Bronchial epithelial cell (primary cell): ENCODE data around the gene GSTA2. TPM values are rescaled to one million over a fixed set of nuclear protein-coding genes. Genes with fewer than 3 reads are reported as not detected.

Experiments used
- DNase-seq: peaks from one replicate; pipeline ENCODE4 v3.0.0-alpha.2; 2010; ENCODE audit warnings: low read depth
- FAIRE-seq: peaks from 2 replicates; lab custom pipeline; 2011; peaks lifted over from hg19 to GRCh38; lab: Jason Lieb, UNC
- H3K27me3 ChIP-seq: 2 replicates; pipeline ENCODE4 v1.5.1; 2011; ENCODE audit warnings: low read length; ENCODE audit not compliant: control insufficient read depth, insufficient read depth
- H3K36me3 ChIP-seq: 2 replicates; pipeline ENCODE4 v1.5.1; 2011; ENCODE audit warnings: low read length; ENCODE audit not compliant: control insufficient read depth, insufficient read depth
- H3K4me3 ChIP-seq: 2 replicates; pipeline ENCODE4 v1.5.1; 2011; ENCODE audit warnings: mild to moderate bottlenecking, low read depth, low read length, control low read depth
- total RNA-seq: library from RNA; depleted of rRNA; stranded (reverse); fragments of >200 nt; gene quantifications from 2 replicates; pipeline ENCODE4 v1.2.1, GENCODE V29; 2014
- TF ChIP-seq, protein P1 (sequence below): IDR thresholded peaks from 2 replicates; pipeline ENCODE4 v1.5.1; 2011; ENCODE audit warnings: mild to moderate bottlenecking, moderate library complexity, low read length, control low read depth, inconsistent platforms; ENCODE audit not compliant: insufficient read depth, severe bottlenecking

Gene GSTA2
- total RNA-seq, 1 donor from 2014 or later: not detected

DNA sequence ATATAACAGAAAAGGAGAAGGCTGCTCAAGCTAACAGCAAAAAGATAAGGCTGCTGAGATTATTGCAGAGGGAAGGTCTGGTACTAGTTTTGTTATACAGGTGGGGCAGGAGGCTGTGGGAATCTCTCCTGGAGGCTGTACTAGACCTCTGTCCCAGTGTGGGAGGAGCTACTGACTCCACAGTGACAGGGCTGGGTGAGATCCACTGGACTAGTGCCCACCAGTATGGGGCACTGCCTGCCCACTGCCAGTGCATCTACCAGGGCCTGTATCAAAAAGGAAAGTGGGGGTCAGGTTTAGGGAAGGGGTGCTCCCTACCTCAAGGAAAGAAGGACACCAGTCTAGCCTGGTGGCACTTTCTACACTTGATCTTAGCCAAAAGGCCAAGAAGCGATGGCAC, 30.1 kb downstream of the GSTA2 start:
- TF ChIP-seq, protein P1, sequence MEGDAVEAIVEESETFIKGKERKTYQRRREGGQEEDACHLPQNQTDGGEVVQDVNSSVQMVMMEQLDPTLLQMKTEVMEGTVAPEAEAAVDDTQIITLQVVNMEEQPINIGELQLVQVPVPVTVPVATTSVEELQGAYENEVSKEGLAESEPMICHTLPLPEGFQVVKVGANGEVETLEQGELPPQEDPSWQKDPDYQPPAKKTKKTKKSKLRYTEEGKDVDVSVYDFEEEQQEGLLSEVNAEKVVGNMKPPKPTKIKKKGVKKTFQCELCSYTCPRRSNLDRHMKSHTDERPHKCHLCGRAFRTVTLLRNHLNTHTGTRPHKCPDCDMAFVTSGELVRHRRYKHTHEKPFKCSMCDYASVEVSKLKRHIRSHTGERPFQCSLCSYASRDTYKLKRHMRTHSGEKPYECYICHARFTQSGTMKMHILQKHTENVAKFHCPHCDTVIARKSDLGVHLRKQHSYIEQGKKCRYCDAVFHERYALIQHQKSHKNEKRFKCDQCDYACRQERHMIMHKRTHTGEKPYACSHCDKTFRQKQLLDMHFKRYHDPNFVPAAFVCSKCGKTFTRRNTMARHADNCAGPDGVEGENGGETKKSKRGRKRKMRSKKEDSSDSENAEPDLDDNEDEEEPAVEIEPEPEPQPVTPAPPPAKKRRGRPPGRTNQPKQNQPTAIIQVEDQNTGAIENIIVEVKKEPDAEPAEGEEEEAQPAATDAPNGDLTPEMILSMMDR: no peak
- DNase-seq (no peak), FAIRE-seq (no peak)
- no peak overlapping the region for H3K4me3 ChIP-seq
- H3K36me3 ChIP-seq: no peaks in the 10 kb centered on the region
- no peaks in the 10 kb centered on the region for H3K27me3 ChIP-seq

DNA sequence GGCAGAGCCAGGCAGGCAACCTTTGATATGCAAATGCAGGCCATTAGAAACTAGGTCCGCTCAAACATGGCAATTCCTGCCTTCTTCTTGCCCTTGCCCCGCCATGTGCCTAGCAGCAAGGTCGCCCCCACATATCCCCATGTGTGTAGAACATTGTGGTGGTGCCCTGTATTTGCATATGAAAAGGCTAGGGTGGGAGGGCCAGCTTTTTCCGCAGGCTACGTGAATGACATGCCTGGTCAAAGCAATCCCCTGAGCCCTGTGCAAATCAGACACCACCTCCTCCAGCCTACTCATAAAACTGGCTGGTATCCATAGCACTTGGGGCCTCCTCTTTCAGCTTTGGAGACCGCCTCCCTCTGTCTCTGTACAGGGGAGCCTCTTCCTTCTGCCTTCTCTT, 31.6 kb downstream of the GSTA2 start:
- Histone ChIP-seq H3K4me3 (no peak overlapping the region), H3K36me3 (no peaks in the 10 kb centered on the region), H3K27me3 (no peaks in the 10 kb centered on the region)
- peak; percentile 53 for DNase-seq
- FAIRE-seq: no peak
- TF ChIP-seq, protein P1: no peak

DNA sequence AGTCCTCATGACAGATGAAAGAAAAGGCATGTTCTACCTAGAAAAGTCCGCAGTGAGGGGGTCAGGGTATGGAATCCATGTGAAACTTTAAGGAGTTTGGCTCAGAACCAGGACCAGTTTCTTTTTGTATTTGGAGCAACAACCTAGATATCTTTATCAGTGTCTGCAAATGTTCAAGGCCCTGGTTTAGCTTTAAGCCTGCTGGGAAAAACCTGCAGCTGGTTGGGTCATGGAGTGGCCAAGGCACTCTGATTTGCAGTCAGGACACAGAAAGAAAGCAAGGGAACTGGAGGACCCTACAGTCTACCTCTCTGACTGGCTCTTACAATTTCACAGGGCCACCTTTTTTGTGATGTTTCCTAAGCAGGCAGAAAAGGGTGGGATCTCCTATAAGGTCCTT, 33.7 kb downstream of the GSTA2 start:
- Histone ChIP-seq H3K27me3 (no peaks in the 10 kb centered on the region), H3K4me3 (no peak overlapping the region), H3K36me3 (no peaks in the 10 kb centered on the region)
- TF ChIP-seq, protein P1: no peak
- no peak for FAIRE-seq
- no peak for DNase-seq

DNA sequence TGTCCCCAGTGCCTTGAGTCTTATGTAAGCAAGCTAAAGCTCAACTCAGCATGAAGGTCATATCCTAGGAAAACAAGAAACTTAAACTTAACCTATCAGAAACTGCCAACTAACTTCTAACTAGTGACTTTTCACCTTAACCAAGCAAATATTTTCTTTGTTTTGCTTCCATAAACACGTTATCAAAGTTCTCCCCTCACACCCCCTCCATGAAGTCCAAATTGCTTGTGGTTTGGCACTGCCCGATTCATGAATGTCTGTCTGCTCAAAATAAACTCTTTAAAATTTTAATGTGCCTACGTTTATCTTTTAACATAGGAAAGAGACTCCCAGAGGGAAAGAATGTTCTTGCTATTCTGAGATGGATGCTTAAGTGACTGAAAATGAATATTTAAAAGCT, 34.9 kb downstream of the GSTA2 start:
- Histone ChIP-seq H3K36me3 (no peaks in the 10 kb centered on the region), H3K27me3 (no peaks in the 10 kb centered on the region), H3K4me3 (no peak overlapping the region)
- no peak for FAIRE-seq
- TF ChIP-seq, protein P1: no peak
- DNase-seq: no peak

DNA sequence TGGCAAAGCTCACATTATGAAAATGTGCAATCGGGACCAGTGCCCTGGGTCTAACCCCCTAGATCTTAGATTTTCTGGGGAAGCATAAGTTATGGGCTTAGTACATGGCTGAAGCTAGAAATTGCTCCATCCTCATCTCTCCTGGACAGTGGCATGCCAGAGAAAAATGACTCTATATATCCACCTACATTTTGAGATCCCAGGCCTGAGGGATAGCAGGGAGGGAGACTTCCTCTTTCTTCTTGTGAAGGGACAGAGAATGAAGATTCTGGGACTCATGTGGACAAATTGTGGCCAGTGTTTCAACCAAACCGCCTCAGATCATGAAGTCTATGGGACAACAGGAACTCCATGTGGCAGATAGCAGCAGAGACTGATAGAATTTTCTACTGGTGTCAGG, 35.4 kb downstream of the GSTA2 start:
- TF ChIP-seq, protein P1: no peak
- FAIRE-seq: no peak
- no peaks in the 10 kb centered on the region for H3K27me3 ChIP-seq
- no peak for DNase-seq
- H3K4me3 ChIP-seq: no peak overlapping the region
- no peaks in the 10 kb centered on the region for H3K36me3 ChIP-seq
